H1 (cell line): ENCODE results near the gene HOXB8. TPM values are rescaled to one million over a fixed set of nuclear protein-coding genes. Genes with fewer than 3 reads are reported as not detected.

Source experiments
- CTCF ChIA-PET: fragments of 300-600 bp; sonication (Branson Sonifier 250); formaldehyde crosslinking; loops from one replicate; lab custom pipeline; 2021; ENCODE audit not compliant: partially characterized antibody; lab: Charles Lee
- POLR2A ChIA-PET: fragments of 300-600 bp; sonication (Branson Sonifier 250); formaldehyde crosslinking; loops from one replicate; lab custom pipeline; 2021; ENCODE audit warnings: inconsistent platforms; ENCODE audit not compliant: partially characterized antibody; lab: Charles Lee
- DNase-seq, 2 experiments: peaks; one replicate each; pipeline versions ENCODE4 v3.0.0 to v3.0.0-alpha.2; 2010 to 2022; ENCODE audit warnings: low spot score in 2 of 2, low read depth in 1 of 2, mixed read lengths in 1 of 2
- FAIRE-seq: peaks from 2 replicates; lab custom pipeline; 2011; peaks lifted over from hg19 to GRCh38; lab: Jason Lieb, UNC
- H2AFZ ChIP-seq: 2 replicates; pipeline ENCODE4 v1.8.1; 2012; ENCODE audit warnings: low read length, inconsistent platforms
- H2AK5ac ChIP-seq: 2 replicates; pipeline ENCODE4 v1.6.1; 2013; ENCODE audit warnings: low read depth, low read length
- H2BK120ac ChIP-seq: replicated peaks from 2 replicates; pipeline ENCODE3; 2013; ENCODE audit warnings: low read depth, low read length, inconsistent platforms
- H2BK12ac ChIP-seq: 2 replicates; pipeline ENCODE4 v1.6.1; 2013; ENCODE audit warnings: low read depth, low read length
- H2BK15ac ChIP-seq: 2 replicates; pipeline ENCODE4 v1.6.1; 2013; ENCODE audit warnings: low read length
- H2BK20ac ChIP-seq: 2 replicates; pipeline ENCODE4 v1.6.1; 2013; ENCODE audit warnings: low read length
- H2BK5ac ChIP-seq: 2 replicates; pipeline ENCODE4 v1.6.1; 2013; ENCODE audit warnings: low read depth, low read length
- H3K14ac ChIP-seq: 2 replicates; pipeline ENCODE4 v1.6.1; 2013; ENCODE audit warnings: inconsistent platforms; ENCODE audit not compliant: insufficient read length
- H3K18ac ChIP-seq: 2 replicates; pipeline ENCODE4 v1.6.1; 2013; ENCODE audit warnings: low read length; ENCODE audit errors: extremely low read depth
- H3K23ac ChIP-seq: 2 replicates; pipeline ENCODE4 v1.6.1; 2013; ENCODE audit warnings: inconsistent platforms; ENCODE audit not compliant: insufficient read length
- H3K23me2 ChIP-seq: 2 replicates; pipeline ENCODE4 v1.6.1; 2013; ENCODE audit warnings: low read depth, low read length
- H3K27ac ChIP-seq: 2 replicates; pipeline ENCODE4 v1.6.1; 2011; ENCODE audit warnings: low read depth, low read length, inconsistent platforms
- H3K27me3 ChIP-seq, 4 experiments: replicated peaks in 1 of 4; 1 replicate in 1 of 4; 2 replicates in 3 of 4; pipeline versions ENCODE4 v1.6.1 to v1.8.1; 2011 to 2013; ENCODE audit warnings: low read length in 3 of 4, mild to moderate bottlenecking in 3 of 4, inconsistent platforms in 2 of 4, mixed read lengths in 2 of 4, moderate library complexity in 1 of 4; ENCODE audit not compliant: control insufficient read depth in 3 of 4, insufficient read depth in 3 of 4; ENCODE audit errors: extremely low read depth in 1 of 4
- H3K36me3 ChIP-seq, 4 experiments: 2 replicates each; pipeline versions ENCODE4 v1.6.1 to v1.8.1; 2011 to 2013; ENCODE audit warnings: mild to moderate bottlenecking in 4 of 4, low read length in 3 of 4, moderate library complexity in 2 of 4, control low read depth in 1 of 4, inconsistent platforms in 1 of 4; ENCODE audit not compliant: insufficient read depth in 4 of 4, control insufficient read depth in 2 of 4
- H3K4ac ChIP-seq: replicated peaks from 2 replicates; pipeline ENCODE3; 2013; ENCODE audit warnings: low read length, low read depth, mixed read lengths, inconsistent platforms; ENCODE audit not compliant: insufficient read length
- H3K4me1 ChIP-seq, 4 experiments: replicated peaks in 1 of 4; 1 replicate in 1 of 4; 2 replicates in 3 of 4; pipeline versions ENCODE4 v1.6.1 to v1.8.1; 2011 to 2013; ENCODE audit warnings: low read length in 3 of 4, inconsistent platforms in 2 of 4, mixed read lengths in 1 of 4; ENCODE audit not compliant: insufficient read depth in 4 of 4, control insufficient read depth in 3 of 4
- H3K4me2 ChIP-seq, 2 experiments: 2 replicates each; pipeline versions ENCODE4 v1.6.1 to v1.8.1; 2011 to 2013; ENCODE audit warnings: low read depth in 2 of 2, low read length in 2 of 2, control low read depth in 1 of 2, inconsistent platforms in 1 of 2, mild to moderate bottlenecking in 1 of 2; ENCODE audit not compliant: insufficient read depth in 1 of 2
- H3K4me3 ChIP-seq, 4 experiments: fragments of 200-600, 300-600 bp in 1 of 4; sonication (generic), shearing (Covaris generic), sonication (Bioruptor Twin) in 1 of 4; 2 replicates each; pipeline versions ENCODE4 v1.5.1 to v1.8.1; 2011 to 2016; ENCODE audit warnings: low read length in 4 of 4, low read depth in 3 of 4, control low read depth in 2 of 4, inconsistent platforms in 2 of 4, mild to moderate bottlenecking in 2 of 4, mixed read lengths in 1 of 4, moderate library complexity in 1 of 4; ENCODE audit not compliant: insufficient read depth in 2 of 4; ENCODE audit errors: extremely low read depth in 1 of 4
- H3K56ac ChIP-seq: replicated peaks from 2 replicates; pipeline ENCODE3; 2013; ENCODE audit warnings: low read depth, mild to moderate bottlenecking, mixed read lengths, low read length, inconsistent platforms; ENCODE audit not compliant: insufficient read length
- H3K79me1 ChIP-seq: 2 replicates; pipeline ENCODE4 v1.6.1; 2013; ENCODE audit warnings: low read depth, low read length, control low read depth
- H3K79me2 ChIP-seq, 2 experiments: 2 replicates each; pipeline versions ENCODE4 v1.6.1 to v1.8.1; 2012 to 2013; ENCODE audit warnings: low read length in 2 of 2, mild to moderate bottlenecking in 2 of 2, inconsistent platforms in 1 of 2; ENCODE audit not compliant: insufficient read depth in 2 of 2, control insufficient read depth in 1 of 2
- H3K9ac ChIP-seq, 4 experiments: replicated peaks in 1 of 4; 1 replicate in 1 of 4; 2 replicates in 3 of 4; pipeline versions ENCODE4 v1.6.1 to v1.8.1; 2011 to 2013; ENCODE audit warnings: low read depth in 3 of 4, low read length in 3 of 4, control low read depth in 2 of 4, mild to moderate bottlenecking in 2 of 4, moderate library complexity in 2 of 4, inconsistent platforms in 1 of 4; ENCODE audit errors: extremely low read depth in 1 of 4
- H3K9me3 ChIP-seq, 2 experiments: 2 replicates each; pipeline versions ENCODE4 v1.6.1 to v1.8.1; 2012 to 2013; ENCODE audit warnings: mild to moderate bottlenecking in 2 of 2, moderate library complexity in 2 of 2, control low read depth in 1 of 2, inconsistent platforms in 1 of 2, low read depth in 1 of 2, low read length in 1 of 2, mixed read lengths in 1 of 2; ENCODE audit not compliant: insufficient read depth in 2 of 2
- H4K20me1 ChIP-seq, 2 experiments: replicated peaks in 1 of 2; 2 replicates each; pipeline versions ENCODE3 to v1.8.1; 2011 to 2013; ENCODE audit warnings: inconsistent platforms in 2 of 2, low read length in 2 of 2, mild to moderate bottlenecking in 1 of 2; ENCODE audit not compliant: insufficient read depth in 2 of 2, control insufficient read depth in 1 of 2
- H4K5ac ChIP-seq: 2 replicates; pipeline ENCODE4 v1.6.1; 2013; ENCODE audit warnings: low read length, low read depth, mixed read lengths, inconsistent platforms; ENCODE audit not compliant: insufficient read length
- H4K8ac ChIP-seq: 2 replicates; pipeline ENCODE4 v1.8.0; 2013; ENCODE audit warnings: mild to moderate bottlenecking, moderate library complexity, low read length, inconsistent platforms; ENCODE audit not compliant: insufficient read depth; ENCODE audit errors: extremely low read depth
- H4K91ac ChIP-seq: replicated peaks from 2 replicates; pipeline ENCODE3; 2013; ENCODE audit warnings: low read length, mixed read lengths, inconsistent platforms; ENCODE audit not compliant: insufficient read length
- CBX5 ChIP-seq: fragments of 300-800, 300-1000 bp; sonication (generic); IDR thresholded peaks from 2 replicates; pipeline ENCODE4 v1.7.1; 2016; ENCODE audit warnings: antibody characterized with exemption, low read length, low read depth
- CBX8 ChIP-seq: fragments of 300-800, 300-1000 bp; sonication (generic); IDR thresholded peaks from 2 replicates; pipeline ENCODE4 v1.7.1; 2016; ENCODE audit warnings: low read depth, low read length, borderline replicate concordance
- EGR1 ChIP-seq: IDR thresholded peaks from 2 replicates; pipeline ENCODE4 v1.6.1; 2011; ENCODE audit warnings: low read depth, low read length, borderline replicate concordance
- EZH2 ChIP-seq: fragments of 200-600 bp; sonication (generic); IDR thresholded peaks from 2 replicates; pipeline ENCODE4 v1.7.1; 2012; ENCODE audit warnings: low read depth, mild to moderate bottlenecking, moderate library complexity, low read length, inconsistent platforms; ENCODE audit not compliant: severe bottlenecking
- NRF1 ChIP-seq: IDR thresholded peaks from 2 replicates; pipeline ENCODE4 v1.6.1; 2011; ENCODE audit warnings: mild to moderate bottlenecking, low read depth, low read length, improper control_type of control experiment
- PHF8 ChIP-seq: fragments of 200-600 bp; sonication (generic); conservative IDR thresholded peaks from 2 replicates; pipeline ENCODE4 v1.7.1; 2012; ENCODE audit warnings: low read depth, mild to moderate bottlenecking, inconsistent platforms, low read length, moderate library complexity
- RFX5 ChIP-seq: IDR thresholded peaks from 2 replicates; pipeline ENCODE4 v1.6.1; 2011; ENCODE audit warnings: low read depth, low read length, improper control_type of control experiment, borderline replicate concordance
- RNF2 ChIP-seq: fragments of 200-900, 300-1000 bp; sonication (generic); IDR thresholded peaks from 2 replicates; pipeline ENCODE4 v1.7.1; 2016; ENCODE audit warnings: borderline replicate concordance, low read depth, mild to moderate bottlenecking, antibody characterized with exemption, low read length; ENCODE audit not compliant: poor library complexity, severe bottlenecking; ENCODE audit errors: missing control alignments
- SP1 ChIP-seq: IDR thresholded peaks from 2 replicates; pipeline ENCODE4 v1.6.1; 2011; ENCODE audit warnings: low read depth, low read length
- SP4 ChIP-seq: IDR thresholded peaks from 2 replicates; pipeline ENCODE4 v1.6.1; 2012; ENCODE audit warnings: low read length, inconsistent platforms
- TAF7 ChIP-seq: optimal IDR thresholded peaks from 2 replicates; pipeline ENCODE3; 2011; ENCODE audit warnings: low read depth, mild to moderate bottlenecking, inconsistent platforms, low read length, moderate library complexity, borderline replicate concordance
- WGBS, 2 experiments: shearing (Covaris generic) in 1 of 2; methylation state at CpG; one replicate each; pipeline versions ENCODE4 v1.1.6 to v1.1.7; 2013 to 2015; ENCODE audit warnings: low lambda C conversion rate in 2 of 2, mixed read lengths in 2 of 2, inconsistent platforms in 1 of 2, low coverage in 1 of 2, missing lambda C conversion rate in 1 of 2; ENCODE audit not compliant: insufficient replicate concordance in 2 of 2, insufficient coverage in 1 of 2, insufficient read length in 1 of 2; ENCODE audit errors: extremely low coverage in 1 of 2, missing lambda C conversion rate in 1 of 2; 5-methylcytosine and 5-hydroxymethylcytosine counted together
- polyA plus RNA-seq, 7 experiments: library from polyadenylated mRNA; depleted of rRNA in 3 of 7; stranded (reverse) in 5 of 7; unstranded in 2 of 7; fragments of >200 nt in 5 of 7; fragments of 200-250 nt in 2 of 7; gene quantifications; 1 replicate in 5 of 7; 2 replicates in 1 of 7; 4 replicates in 1 of 7; pipeline versions ENCODE4 v1.2.1 to v1.2.3, GENCODE V29; 2011 to 2013; ENCODE audit warnings: missing spikeins in 2 of 7, mixed read lengths in 2 of 7
- total RNA-seq: library from RNA; stranded (reverse); fragmentation: NEBNext Ultra II Directional; extraction: Animal tissue kit (Norgen Biotek cat#: 25700); gene quantifications from 2 replicates; pipeline ENCODE4 v1.2.1, GENCODE V29; 2021

HOXB8 gene
- total and polyA plus RNA-seq, 2 of the 8 experiments (the other 6 are each of a cell fraction or from before 2014, with no cell fraction given), result not detected

GRCh38 chr17:48567646-48568354 is 47.3 kb downstream of the HOXB8 start:
- H3K4ac ChIP-seq, result no peak overlapping the region
- H3K27ac ChIP-seq, result no peak overlapping the region
- H3K79me2 ChIP-seq, result no peaks in the 10 kb centered on the region
- H3K79me1 ChIP-seq, result no peaks in the 10 kb centered on the region
- no peak overlapping the region for H2BK15ac ChIP-seq
- no peak overlapping the region for H3K9ac ChIP-seq
- peaks cover 0 to 7% (median 4%) of the 10 kb centered on the region in 4 experiments; a peak in 5 of 7 replicates for H3K4me1 ChIP-seq
- H3K9me3 ChIP-seq, result no peaks in the 10 kb centered on the region
- no peak overlapping the region for H2BK5ac ChIP-seq
- no peak overlapping the region for H3K14ac ChIP-seq
- no peak overlapping the region for H2AFZ ChIP-seq
- H4K8ac ChIP-seq, result no peak overlapping the region
- no peak overlapping the region for H4K5ac ChIP-seq
- H3K27me3 ChIP-seq, result peaks cover 99 to 100% (median 100%) of the 10 kb centered on the region in 4 experiments
- no peak overlapping the region for H3K4me3 ChIP-seq
- H4K20me1 ChIP-seq, result peaks cover 7 to 45% of the 10 kb centered on the region in 2 experiments
- H2BK12ac ChIP-seq, result 0 out of 2 replicates have a peak overlapping the region, but pooled peaks have one; percentile 71
- TF ChIP-seq PHF8 (no peak), NRF1 (no peak), TAF7 (no peak), RFX5 (no peak), CBX8 (no peak; the same call in 1 of the 2 replicates), SP1 (no peak), CBX5 (no peak), EZH2 (peak; percentile 38), SP4 (no peak), RNF2 (peak; percentile 78), EGR1 (no peak)
- TF ChIP-seq, all 59 proteins: peak for 2
- Histone ChIP-seq H3K4me2 (no peak overlapping the region), H3K23ac (no peak overlapping the region), H2AK5ac (no peak overlapping the region), H2BK20ac (0 out of 2 replicates have a peak overlapping the region, but pooled peaks have one; percentile 80), H3K56ac (no peak overlapping the region), H3K23me2 (peaks cover 4% of the 10 kb centered on the region; the same call in 1 of the 2 replicates), H2BK120ac (no peak overlapping the region), H4K91ac (no peak overlapping the region), H3K36me3 (no peaks in the 10 kb centered on the region; a peak in 1 of 8 replicates), H3K18ac (peak overlapping the region; percentile 38; the same call in 1 of the 2 replicates)
- ChIA-PET POLR2A (interaction anchor here (1.2 to 1.4 kb wide), 2 partner anchors 11 to 47 kb away, joined by 3 to 4 read pairs; no protein-coding TSS in a partner anchor), CTCF (interaction anchor here (0.6 to 4.8 kb wide), 11 partner anchors 11 to 369 kb away, joined by 3 to 32 read pairs (median 4); partner anchors contain the start of genes HOXB4 and HOXB5)
- FAIRE-seq, result no peak
- no peak for DNase-seq
- 5% methylated on average over 2 of the region's 2 CpGs; no CpG with 5 or more reads in 1 of the 2 experiments for WGBS, 2 experiments
